GM18499 (cell line): ENCODE measurements around the gene ATP1B2.

ENCODE experiments used
- ATAC-seq: cut with Tn5 transposase; IDR thresholded peaks from one replicate; pipeline ENCODE4 v1.9.1; 2021; ENCODE audit warnings: moderate number of reproducible peaks; ENCODE audit not compliant: insufficient read depth, unreplicated experiment

ATP1B2 gene

DNA sequence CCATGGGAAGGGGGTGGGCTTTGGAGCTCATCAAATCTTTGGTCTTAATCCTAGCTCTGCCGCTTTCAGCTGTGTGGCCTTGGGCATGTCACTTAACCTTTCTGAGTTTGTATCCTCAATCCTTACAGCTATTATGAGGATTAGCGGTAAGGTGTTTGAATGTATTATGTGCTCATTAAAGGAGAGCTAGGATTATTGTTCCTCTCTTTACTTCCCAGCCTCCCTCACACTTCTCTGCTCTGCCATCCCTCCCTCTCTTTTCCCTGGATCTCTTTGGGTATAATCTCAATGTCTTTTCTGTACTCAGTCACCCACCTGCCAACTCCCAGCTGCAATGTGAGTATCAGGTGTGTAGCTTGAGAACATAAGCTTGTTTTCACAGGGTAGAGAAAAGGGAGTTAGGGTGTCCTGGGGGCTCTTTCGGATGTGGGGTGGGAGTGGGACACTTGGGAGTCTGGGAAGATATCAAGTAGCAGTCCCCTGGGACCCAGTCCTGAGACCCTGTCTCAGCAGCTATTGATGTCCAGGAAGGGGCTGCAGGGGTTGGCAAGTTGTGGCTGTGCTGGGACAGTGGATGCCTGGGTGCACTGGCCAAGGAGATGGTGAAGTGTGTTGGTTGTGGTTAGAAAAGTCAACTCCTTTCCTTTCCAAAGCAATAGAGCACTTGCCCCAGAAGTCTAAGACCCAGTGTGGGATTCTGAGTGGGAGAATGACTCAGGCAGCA lies 56.1 kb downstream of the ATP1B2 start:
- ATAC-seq, result no peak
